Panc1 (cell line): ENCODE data around the gene GIMAP4. TPM values are rescaled to one million over a fixed set of nuclear protein-coding genes. Genes with fewer than 3 reads are reported as not detected.

Source experiments
- ATAC-seq: fragments of 200-7000 bp; cut with Tn5 transposase; 2 replicates; pipeline ENCODE4 v1.9.1; 2020; ENCODE audit warnings: mild to moderate bottlenecking, moderate library complexity
- BruUV-seq: library from RNA; stranded (reverse); fragments of 400-500 nt; replicated peaks from 2 replicates; lab custom pipeline; 2021; lab: Mats Ljungman, UMichigan
- CTCF ChIA-PET: fragments of 300-600 bp; sonication (Branson Sonifier 250); formaldehyde crosslinking; loops from one replicate; lab custom pipeline; 2022; ENCODE audit warnings: antibody characterized with exemption; lab: Charles Lee
- POLR2A ChIA-PET: fragments of 300-600 bp; sonication (Branson Sonifier 250); formaldehyde crosslinking; loops from one replicate; lab custom pipeline; 2022; ENCODE audit warnings: antibody characterized with exemption; lab: Charles Lee
- DNase-seq: peaks from one replicate; pipeline ENCODE4 v3.0.0-alpha.2; 2010; ENCODE audit warnings: low read depth, low spot score
- H3K27ac ChIP-seq: 2 replicates; pipeline ENCODE4 v1.5.1; 2011; ENCODE audit warnings: mild to moderate bottlenecking, low read length, inconsistent platforms
- H3K27me3 ChIP-seq: fragments of 200-500 bp; sonication (Bioruptor generic); 2 replicates; pipeline ENCODE4 v1.6.0; 2014; ENCODE audit warnings: low read length, inconsistent platforms; ENCODE audit not compliant: control insufficient read depth, insufficient read depth
- H3K36me3 ChIP-seq: fragments of 200-500 bp; sonication (Bioruptor generic); 2 replicates; pipeline ENCODE4 v1.5.1; 2014; ENCODE audit warnings: inconsistent platforms, mild to moderate bottlenecking, low read length, moderate library complexity; ENCODE audit not compliant: control insufficient read depth, insufficient read depth
- H3K4me1 ChIP-seq: 2 replicates; pipeline ENCODE4 v1.5.1; 2011; ENCODE audit warnings: inconsistent platforms, mild to moderate bottlenecking, low read length, moderate library complexity; ENCODE audit not compliant: control insufficient read depth, insufficient read depth
- H3K4me3 ChIP-seq, 2 experiments: 2 replicates each; pipeline ENCODE4 v1.5.1; 2011 to 2012; ENCODE audit warnings: low read depth in 2 of 2, low read length in 2 of 2, mild to moderate bottlenecking in 2 of 2, inconsistent platforms in 1 of 2, moderate library complexity in 1 of 2
- H3K9me3 ChIP-seq: fragments of 200-500 bp; sonication (Bioruptor generic); 2 replicates; pipeline ENCODE4 v1.5.1; 2014; ENCODE audit warnings: low read depth, mild to moderate bottlenecking, inconsistent platforms, low read length, moderate library complexity; ENCODE audit not compliant: control insufficient read depth, insufficient read depth
- POLR2AphosphoS5 ChIP-seq: IDR thresholded peaks from 2 replicates; pipeline ENCODE4 v1.6.1; 2012; ENCODE audit warnings: mild to moderate bottlenecking, low read depth, low read length, moderate library complexity
- SIN3A ChIP-seq: IDR thresholded peaks from 2 replicates; pipeline ENCODE4 v1.6.1; 2012; ENCODE audit warnings: low read depth, mild to moderate bottlenecking, low read length, moderate library complexity, borderline replicate concordance; ENCODE audit not compliant: insufficient read depth
- TCF7L2 ChIP-seq: IDR thresholded peaks from 2 replicates; pipeline ENCODE4 v1.6.1; 2011; ENCODE audit warnings: mild to moderate bottlenecking, low read depth, low read length, inconsistent platforms
- in situ Hi-C: cut with HindIII; loops from 2 replicates; pipeline ENCODE4 v1.10.0; 2016; ENCODE audit warnings: low sequenced_read_pairs, low pct_unique_long_range_greater_than_20kb
- intact Hi-C: fragments of 100-400 bp; cut with micrococcal nuclease; formaldehyde crosslinking; loops from one replicate; pipeline ENCODE4 v1.10.0; 2022; ENCODE audit not compliant: unreplicated experiment
- total RNA-seq: library from RNA; stranded (reverse); gene quantifications from one replicate; pipeline ENCODE4 v1.2.1, GENCODE V29; 2021; ENCODE audit not compliant: unreplicated experiment
- TF ChIP-seq, protein P1 (sequence below): fragments of 450-650 bp; IDR thresholded peaks from 2 replicates; pipeline ENCODE4 v1.5.1; 2017; ENCODE audit warnings: mild to moderate bottlenecking
- TF ChIP-seq, protein P2 (sequence below), 2 experiments: IDR thresholded peaks; 2 replicates each; pipeline ENCODE4 v1.6.1; 2011 to 2012; ENCODE audit warnings: low read depth in 2 of 2, control low read depth in 1 of 2, low read length in 1 of 2, mild to moderate bottlenecking in 1 of 2, moderate library complexity in 1 of 2; ENCODE audit not compliant: insufficient read depth in 1 of 2

The GIMAP4 gene
- total RNA-seq, 1 experiment from 2014 or later = 0.26 TPM

DNA sequence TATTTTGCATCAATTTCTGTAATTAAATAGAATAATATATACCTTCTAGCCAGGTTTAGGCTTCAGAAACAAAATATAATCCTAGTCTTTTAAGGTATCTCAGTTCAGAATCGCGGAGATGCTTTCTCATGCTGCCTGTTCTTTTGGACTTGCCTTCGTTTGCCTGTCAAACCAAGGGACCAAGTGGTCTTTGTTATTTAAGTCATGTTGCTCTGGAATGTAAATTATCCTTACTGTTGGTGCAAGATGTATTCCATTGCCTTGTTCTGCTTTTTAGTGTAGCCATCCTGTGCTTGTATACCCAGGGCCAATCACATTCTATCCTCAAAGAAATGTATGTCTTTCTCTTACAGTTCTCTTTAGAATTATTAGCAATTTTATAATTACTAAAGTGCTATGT is 1.1 kb upstream of the GIMAP4 start:
- ChIA-PET CTCF (no interaction called here), POLR2A (no interaction called here)
- Histone ChIP-seq H3K27me3 (no peaks in the 10 kb centered on the region), H3K9me3 (no peaks in the 10 kb centered on the region), H3K4me3 (no peak overlapping the region), H3K36me3 (no peaks in the 10 kb centered on the region), H3K27ac (no peak overlapping the region), H3K4me1 (no peaks in the 10 kb centered on the region)
- TF ChIP-seq TCF7L2 (no peak), POLR2AphosphoS5 (no peak), SIN3A (no peak)
- TF ChIP-seq, protein P1, sequence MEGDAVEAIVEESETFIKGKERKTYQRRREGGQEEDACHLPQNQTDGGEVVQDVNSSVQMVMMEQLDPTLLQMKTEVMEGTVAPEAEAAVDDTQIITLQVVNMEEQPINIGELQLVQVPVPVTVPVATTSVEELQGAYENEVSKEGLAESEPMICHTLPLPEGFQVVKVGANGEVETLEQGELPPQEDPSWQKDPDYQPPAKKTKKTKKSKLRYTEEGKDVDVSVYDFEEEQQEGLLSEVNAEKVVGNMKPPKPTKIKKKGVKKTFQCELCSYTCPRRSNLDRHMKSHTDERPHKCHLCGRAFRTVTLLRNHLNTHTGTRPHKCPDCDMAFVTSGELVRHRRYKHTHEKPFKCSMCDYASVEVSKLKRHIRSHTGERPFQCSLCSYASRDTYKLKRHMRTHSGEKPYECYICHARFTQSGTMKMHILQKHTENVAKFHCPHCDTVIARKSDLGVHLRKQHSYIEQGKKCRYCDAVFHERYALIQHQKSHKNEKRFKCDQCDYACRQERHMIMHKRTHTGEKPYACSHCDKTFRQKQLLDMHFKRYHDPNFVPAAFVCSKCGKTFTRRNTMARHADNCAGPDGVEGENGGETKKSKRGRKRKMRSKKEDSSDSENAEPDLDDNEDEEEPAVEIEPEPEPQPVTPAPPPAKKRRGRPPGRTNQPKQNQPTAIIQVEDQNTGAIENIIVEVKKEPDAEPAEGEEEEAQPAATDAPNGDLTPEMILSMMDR = no peak
- TF ChIP-seq, protein P2, sequence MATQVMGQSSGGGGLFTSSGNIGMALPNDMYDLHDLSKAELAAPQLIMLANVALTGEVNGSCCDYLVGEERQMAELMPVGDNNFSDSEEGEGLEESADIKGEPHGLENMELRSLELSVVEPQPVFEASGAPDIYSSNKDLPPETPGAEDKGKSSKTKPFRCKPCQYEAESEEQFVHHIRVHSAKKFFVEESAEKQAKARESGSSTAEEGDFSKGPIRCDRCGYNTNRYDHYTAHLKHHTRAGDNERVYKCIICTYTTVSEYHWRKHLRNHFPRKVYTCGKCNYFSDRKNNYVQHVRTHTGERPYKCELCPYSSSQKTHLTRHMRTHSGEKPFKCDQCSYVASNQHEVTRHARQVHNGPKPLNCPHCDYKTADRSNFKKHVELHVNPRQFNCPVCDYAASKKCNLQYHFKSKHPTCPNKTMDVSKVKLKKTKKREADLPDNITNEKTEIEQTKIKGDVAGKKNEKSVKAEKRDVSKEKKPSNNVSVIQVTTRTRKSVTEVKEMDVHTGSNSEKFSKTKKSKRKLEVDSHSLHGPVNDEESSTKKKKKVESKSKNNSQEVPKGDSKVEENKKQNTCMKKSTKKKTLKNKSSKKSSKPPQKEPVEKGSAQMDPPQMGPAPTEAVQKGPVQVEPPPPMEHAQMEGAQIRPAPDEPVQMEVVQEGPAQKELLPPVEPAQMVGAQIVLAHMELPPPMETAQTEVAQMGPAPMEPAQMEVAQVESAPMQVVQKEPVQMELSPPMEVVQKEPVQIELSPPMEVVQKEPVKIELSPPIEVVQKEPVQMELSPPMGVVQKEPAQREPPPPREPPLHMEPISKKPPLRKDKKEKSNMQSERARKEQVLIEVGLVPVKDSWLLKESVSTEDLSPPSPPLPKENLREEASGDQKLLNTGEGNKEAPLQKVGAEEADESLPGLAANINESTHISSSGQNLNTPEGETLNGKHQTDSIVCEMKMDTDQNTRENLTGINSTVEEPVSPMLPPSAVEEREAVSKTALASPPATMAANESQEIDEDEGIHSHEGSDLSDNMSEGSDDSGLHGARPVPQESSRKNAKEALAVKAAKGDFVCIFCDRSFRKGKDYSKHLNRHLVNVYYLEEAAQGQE (IDR thresholded peaks at IDR 0.05; ENCODE audit: insufficient read depth in 1 of 2, low read depth in 2 of 2, low read length in 1 of 2) = no peak
- in situ Hi-C loops (no loop called here), intact Hi-C loops (no loop called here)
- DNase-seq (no peak), ATAC-seq (no peak)
- BruUV-seq = no TSS peak

DNA sequence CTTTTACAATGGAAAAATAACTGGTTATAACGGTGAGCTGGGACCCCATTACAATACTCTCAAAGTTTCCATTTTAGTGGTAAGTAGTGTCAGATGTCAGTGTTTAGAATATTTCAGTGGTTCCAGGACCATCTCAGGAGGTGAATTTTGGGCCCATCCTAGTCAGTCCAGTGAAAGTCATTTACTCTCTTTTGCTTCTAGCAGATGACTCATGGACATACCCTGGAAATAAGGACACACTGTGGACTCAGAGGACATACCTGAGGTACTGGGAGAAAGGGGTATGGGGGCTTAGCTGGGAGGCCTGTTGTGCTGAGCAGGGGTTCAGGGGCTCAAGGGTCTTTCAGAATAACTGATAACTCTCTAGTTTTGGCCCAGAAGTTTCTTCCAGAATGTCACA is 618 bp upstream of the GIMAP4 start:
- no peak for ATAC-seq
- Histone ChIP-seq H3K36me3 (no peaks in the 10 kb centered on the region), H3K4me1 (no peaks in the 10 kb centered on the region), H3K4me3 (no peak overlapping the region), H3K27me3 (no peaks in the 10 kb centered on the region), H3K27ac (no peak overlapping the region), H3K9me3 (no peaks in the 10 kb centered on the region)
- no TSS peak for BruUV-seq
- in situ Hi-C loops (no loop called here), intact Hi-C loops (no loop called here)
- ChIA-PET CTCF (no interaction called here), POLR2A (no interaction called here)
- no peak for DNase-seq
- TF ChIP-seq SIN3A (no peak), TCF7L2 (no peak), POLR2AphosphoS5 (no peak)
- TF ChIP-seq, protein P1 = no peak
